Measurements from ENCODE around the gene MMP28. TPM values are rescaled to one million over a fixed set of nuclear protein-coding genes. Genes with fewer than 3 reads are reported as not detected.

The MMP28 gene
- total and polyA plus RNA-seq, 8 donors = 0.20 to 3.8 (median 0.99) TPM

DNA sequence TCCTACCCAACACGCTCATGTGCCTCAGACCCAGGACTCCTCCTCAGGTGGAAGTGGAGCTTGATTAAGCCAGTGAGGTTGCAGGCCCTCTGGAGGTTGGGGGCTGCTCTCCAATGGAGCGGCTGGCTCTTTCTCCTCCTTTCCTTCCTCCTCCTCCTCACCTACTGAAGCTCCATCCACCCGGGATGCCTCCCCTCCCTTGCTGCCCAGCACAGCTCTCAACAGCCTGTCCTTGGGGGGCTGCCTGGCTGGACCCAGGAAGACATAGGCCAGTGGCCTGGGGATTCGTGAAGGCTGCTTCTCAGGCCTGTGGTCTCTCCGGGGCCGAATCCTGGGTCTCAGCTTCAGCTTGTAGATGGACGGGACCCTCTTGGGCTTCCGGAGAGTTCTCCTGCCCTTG is 50.6 kb downstream of the MMP28 start:
- TF ChIP-seq CTCF (IDR thresholded peaks at IDR 0.05) = no peak
- H3K27ac ChIP-seq = no peak overlapping the region
- no peak for DNase-seq
- H3K4me1 ChIP-seq = peaks cover 0 to 6% (median 0%) of the 10 kb centered on the region in 3 donors
- peaks cover 0 to 11% (median 0%) of the 10 kb centered on the region in 4 donors for H3K27me3 ChIP-seq
- no peaks in the 10 kb centered on the region for H3K36me3 ChIP-seq
- 56 to 65% methylated on average over 8 of the region's 8 CpGs for WGBS, 2 donors
- FAIRE-seq = no peak
- no peak for ATAC-seq
- no peak overlapping the region for H3K4me3 ChIP-seq
- intact Hi-C loops (cut with DNase I) = loop anchor here (5.0 to 10.0 kb wide), 4 partner anchors 80 to 208 kb away; partner anchors contain the start of gene SLFN12L (in 1 of the 3)
- no peaks in the 10 kb centered on the region for H3K9me3 ChIP-seq

DNA sequence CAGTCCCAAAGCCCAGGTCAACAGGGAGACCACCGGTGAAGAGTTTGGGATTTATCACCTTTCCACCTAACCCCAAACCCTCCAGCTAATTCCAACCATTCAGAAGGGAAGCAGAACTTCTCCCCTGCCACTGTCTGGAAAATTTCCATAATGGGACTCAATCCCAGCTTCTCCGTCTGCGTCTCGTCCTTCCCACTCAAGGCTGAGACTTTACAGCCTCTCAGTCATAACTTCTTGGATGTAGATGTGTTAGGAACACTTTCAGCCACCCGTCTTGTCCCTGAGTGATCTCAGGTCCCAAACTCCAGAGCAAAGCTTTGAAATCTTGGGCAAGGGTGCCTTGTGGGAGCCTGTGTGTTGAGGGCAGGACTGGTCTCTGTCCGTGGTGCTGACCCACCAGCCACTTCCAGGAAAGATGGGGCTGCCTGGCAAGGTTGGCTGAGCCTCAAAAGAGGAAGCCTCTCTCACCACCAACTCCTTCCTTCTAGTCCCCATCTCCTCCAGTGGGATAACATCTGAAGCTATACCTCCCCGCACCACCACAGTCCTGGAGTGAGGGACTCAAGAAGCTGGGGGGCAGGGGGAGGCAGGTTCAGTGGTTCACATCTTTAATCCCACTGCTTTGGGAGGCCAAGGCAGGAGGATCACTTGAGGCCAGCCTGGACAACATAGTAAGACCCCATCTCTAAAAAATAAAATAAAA is 51.7 kb downstream of the MMP28 start:
- H3K27ac ChIP-seq = no peak overlapping the region
- H3K36me3 ChIP-seq = no peaks in the 10 kb centered on the region
- no peaks in the 10 kb centered on the region for H3K9me3 ChIP-seq
- H3K4me3 ChIP-seq = no peak overlapping the region
- peak in 2 of 4 donors; percentile 27 to 33 for ATAC-seq
- no peak for TF ChIP-seq CTCF (IDR thresholded peaks at IDR 0.05)
- no peak for DNase-seq
- no peak for FAIRE-seq
- intact Hi-C loops (cut with DNase I) = loop anchor here in 2 of 3 donors (10.0 kb wide), 2 partner anchors 79 to 129 kb away; no protein-coding TSS in a partner anchor
- H3K27me3 ChIP-seq = peaks cover 0 to 5% (median 0%) of the 10 kb centered on the region in 4 donors
- peaks cover 0 to 6% (median 0%) of the 10 kb centered on the region in 3 donors for H3K4me1 ChIP-seq
- 41 to 42% methylated on average over 7 of the region's 7 CpGs for WGBS, 2 donors

GRCh38 chr17:35742896-35743477 is 52.5 kb downstream of the MMP28 start:
- no peak overlapping the region for H3K27ac ChIP-seq
- intact Hi-C loops (cut with DNase I) = loop anchor here in 2 of 3 donors (10.0 kb wide), 2 partner anchors 78 to 128 kb away; no protein-coding TSS in a partner anchor
- H3K4me3 ChIP-seq = no peak overlapping the region
- no peaks in the 10 kb centered on the region for H3K36me3 ChIP-seq
- peaks cover 0 to 6% (median 0%) of the 10 kb centered on the region in 3 donors for H3K4me1 ChIP-seq
- H3K9me3 ChIP-seq = no peaks in the 10 kb centered on the region
- TF ChIP-seq CTCF (IDR thresholded peaks at IDR 0.05) = no peak
- WGBS, 2 donors = 62 to 64% methylated on average over 7 of the region's 7 CpGs
- ATAC-seq (no peak), FAIRE-seq (no peak), DNase-seq (no peak)
- peaks cover 0 to 4% (median 0%) of the 10 kb centered on the region in 4 donors for H3K27me3 ChIP-seq

DNA sequence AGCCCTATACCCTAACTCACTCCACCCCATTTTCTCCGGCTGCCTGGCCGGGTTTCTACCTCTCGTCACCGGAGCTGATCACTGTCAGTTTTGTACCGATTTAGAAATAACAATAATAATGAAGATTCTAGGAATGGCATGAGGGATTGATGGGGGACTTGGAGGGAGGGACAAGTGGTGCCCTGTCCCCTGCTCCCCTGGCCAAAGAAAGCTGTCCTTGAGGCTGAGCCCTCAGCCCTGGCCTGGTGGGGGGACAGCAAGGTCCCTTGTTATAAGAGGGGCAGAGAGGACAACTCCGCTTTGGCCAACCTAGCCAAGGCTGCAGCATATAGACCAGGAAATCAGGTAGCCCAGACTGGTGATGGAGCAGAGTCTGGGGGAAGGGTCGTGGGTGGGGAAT is 52.9 kb downstream of the MMP28 start:
- no peaks in the 10 kb centered on the region for H3K36me3 ChIP-seq
- no peak for TF ChIP-seq CTCF (IDR thresholded peaks at IDR 0.05)
- no peak for FAIRE-seq
- intact Hi-C loops (cut with DNase I) = loop anchor here in 2 of 3 donors (10.0 kb wide), 2 partner anchors 78 to 128 kb away; no protein-coding TSS in a partner anchor
- no peak overlapping the region for H3K27ac ChIP-seq
- H3K27me3 ChIP-seq = peaks cover 0 to 4% (median 0%) of the 10 kb centered on the region in 4 donors
- H3K4me3 ChIP-seq = no peak overlapping the region
- no peaks in the 10 kb centered on the region for H3K9me3 ChIP-seq
- no peak for DNase-seq
- ATAC-seq = no peak
- H3K4me1 ChIP-seq = peaks cover 0 to 6% (median 0%) of the 10 kb centered on the region in 3 donors
- WGBS, 2 donors = 60 to 68% methylated on average over 7 of the region's 7 CpGs
